Esophagus muscularis mucosa (tissue), 3 donors: Measurements from ENCODE around the gene METTL18.

Experiments
- POLR2A ChIP-seq: fragments of 450-650 bp; IDR thresholded peaks from one replicate; pipeline ENCODE4 v1.6.1; 2017; ENCODE audit warnings: antibody characterized with exemption, moderate library complexity, mild to moderate bottlenecking, low read depth
- POLR2AphosphoS5 ChIP-seq, 2 donors: sonication (generic); formaldehyde crosslinking; IDR thresholded peaks; one replicate each; pipeline ENCODE4 v1.6.1; 2017; ENCODE audit warnings: antibody characterized with exemption in 2 of 2
- TF ChIP-seq, protein P1 (sequence below), 3 experiments: fragments of 200-600 bp in 2 of 3; fragments of 450-650 bp in 1 of 3; sonication (generic) in 2 of 3; IDR thresholded peaks; one replicate each; pipeline ENCODE4 v1.5.1; 2017 to 2019; ENCODE audit warnings: antibody characterized with exemption in 3 of 3, mild to moderate bottlenecking in 2 of 3, moderate library complexity in 1 of 3

- TF ChIP-seq, protein P1, sequence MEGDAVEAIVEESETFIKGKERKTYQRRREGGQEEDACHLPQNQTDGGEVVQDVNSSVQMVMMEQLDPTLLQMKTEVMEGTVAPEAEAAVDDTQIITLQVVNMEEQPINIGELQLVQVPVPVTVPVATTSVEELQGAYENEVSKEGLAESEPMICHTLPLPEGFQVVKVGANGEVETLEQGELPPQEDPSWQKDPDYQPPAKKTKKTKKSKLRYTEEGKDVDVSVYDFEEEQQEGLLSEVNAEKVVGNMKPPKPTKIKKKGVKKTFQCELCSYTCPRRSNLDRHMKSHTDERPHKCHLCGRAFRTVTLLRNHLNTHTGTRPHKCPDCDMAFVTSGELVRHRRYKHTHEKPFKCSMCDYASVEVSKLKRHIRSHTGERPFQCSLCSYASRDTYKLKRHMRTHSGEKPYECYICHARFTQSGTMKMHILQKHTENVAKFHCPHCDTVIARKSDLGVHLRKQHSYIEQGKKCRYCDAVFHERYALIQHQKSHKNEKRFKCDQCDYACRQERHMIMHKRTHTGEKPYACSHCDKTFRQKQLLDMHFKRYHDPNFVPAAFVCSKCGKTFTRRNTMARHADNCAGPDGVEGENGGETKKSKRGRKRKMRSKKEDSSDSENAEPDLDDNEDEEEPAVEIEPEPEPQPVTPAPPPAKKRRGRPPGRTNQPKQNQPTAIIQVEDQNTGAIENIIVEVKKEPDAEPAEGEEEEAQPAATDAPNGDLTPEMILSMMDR (IDR thresholded peaks at IDR 0.05): no peak
- TF ChIP-seq POLR2AphosphoS5 (IDR thresholded peaks at IDR 0.05) (no peak), POLR2A (no peak)
Observed at GRCh38 chr1:169814265-169814664, 19.6 kb upstream of the METTL18 start.
